ENCODE data around the gene CRIP3. TPM values are rescaled to one million over a fixed set of nuclear protein-coding genes. Genes with fewer than 3 reads are reported as not detected.
A peak's percentile ranks its signal among the peaks of the same experiment; 100 is the strongest.

The CRIP3 gene
- total RNA-seq, 2 experiments from 2014 or later = 2.2 to 2.4 TPM

- ATAC-seq (no peak), DNase-seq (no peak)
- no peaks in the 10 kb centered on the region for H3K9me3 Mint-ChIP-seq
- H3K27me3 Mint-ChIP-seq = peaks cover 3% of the 10 kb centered on the region
- no peak overlapping the region for H3K27ac Mint-ChIP-seq
- H3K4me3 Mint-ChIP-seq = peak overlapping the region; percentile 74
- CTCF ChIA-PET = interaction anchor here (0.8 to 3.4 kb wide), 21 partner anchors 9 to 197 kb away, joined by 3 to 25 read pairs (median 6); partner anchors contain the start of gene SLC22A7
- H3K36me3 Mint-ChIP-seq (ENCODE audit: low read depth) = no peaks in the 10 kb centered on the region
- no peak for TF ChIP-seq CTCF (IDR thresholded peaks at IDR 0.05)
- peaks cover 8% of the 10 kb centered on the region for H3K4me1 Mint-ChIP-seq (ENCODE audit: low read depth)
- POLR2A ChIA-PET = interaction anchor here (0.6 to 1.3 kb wide), 3 partner anchors 11 to 146 kb away, joined by 3 read pairs; partner anchors contain the start of gene DLK2
- intact Hi-C loops (cut with micrococcal nuclease) = no loop called here
These were observed 408 bp upstream of the CRIP3 start for GRCh38 chr6:43308990-43309477.

- Mint-ChIP-seq H3K4me1 (ENCODE audit: low read depth) (peaks cover 8% of the 10 kb centered on the region), H3K9me3 (no peaks in the 10 kb centered on the region), H3K36me3 (ENCODE audit: low read depth) (no peaks in the 10 kb centered on the region), H3K4me3 (no peak overlapping the region), H3K27ac (no peak overlapping the region), H3K27me3 (peaks cover 3% of the 10 kb centered on the region)
- ChIA-PET CTCF (interaction anchor here (1.0 to 3.4 kb wide), 15 partner anchors 10 to 199 kb away, joined by 3 to 25 read pairs (median 7); partner anchors contain the start of gene SLC22A7), POLR2A (interaction anchor here (1.3 kb wide), 1 partner anchor 78 kb away, joined by 3 read pairs; no protein-coding TSS in a partner anchor)
- DNase-seq (no peak), ATAC-seq (no peak)
- intact Hi-C loops (cut with micrococcal nuclease) = no loop called here
- no peak for TF ChIP-seq CTCF (IDR thresholded peaks at IDR 0.05)
These were observed 1.1 kb downstream of the CRIP3 start for GRCh38 chr6:43307451-43308100.

GRCh38 chr6:43306086-43306485 lies 2.5 kb downstream of the CRIP3 start:
- DNase-seq = no peak
- Mint-ChIP-seq H3K27me3 (peaks cover 3% of the 10 kb centered on the region), H3K9me3 (no peaks in the 10 kb centered on the region), H3K36me3 (ENCODE audit: low read depth) (no peaks in the 10 kb centered on the region), H3K27ac (no peak overlapping the region), H3K4me1 (ENCODE audit: low read depth) (peaks cover 8% of the 10 kb centered on the region), H3K4me3 (no peak overlapping the region)
- ATAC-seq = no peak
- CTCF ChIA-PET = interaction anchor here (1.9 kb wide), 1 partner anchor 77 kb away, joined by 7 read pairs; the partner anchor contains the start of gene DNPH1
- TF ChIP-seq CTCF (IDR thresholded peaks at IDR 0.05) = no peak
- intact Hi-C loops (cut with micrococcal nuclease) = no loop called here
- POLR2A ChIA-PET = no interaction called here

GRCh38 chr6:43304882-43305281 lies 3.7 kb downstream of the CRIP3 start:
- H3K27ac Mint-ChIP-seq = no peak overlapping the region
- no peak for DNase-seq
- no peaks in the 10 kb centered on the region for H3K36me3 Mint-ChIP-seq (ENCODE audit: low read depth)
- H3K27me3 Mint-ChIP-seq = peaks cover 3% of the 10 kb centered on the region
- ChIA-PET POLR2A (no interaction called here), CTCF (interaction anchor here (0.9 to 1.9 kb wide), 2 partner anchors 76 to 93 kb away, joined by 3 to 7 read pairs; partner anchors contain the start of gene DNPH1)
- H3K4me1 Mint-ChIP-seq (ENCODE audit: low read depth) = peaks cover 8% of the 10 kb centered on the region
- intact Hi-C loops (cut with micrococcal nuclease) = no loop called here
- H3K9me3 Mint-ChIP-seq = no peaks in the 10 kb centered on the region
- H3K4me3 Mint-ChIP-seq = no peak overlapping the region
- no peak for ATAC-seq
- no peak for TF ChIP-seq CTCF (IDR thresholded peaks at IDR 0.05)

- no peak for ATAC-seq
- CTCF ChIA-PET = interaction anchor here (1.3 kb wide), 1 partner anchor 94 kb away, joined by 3 read pairs; no protein-coding TSS in a partner anchor
- Mint-ChIP-seq H3K27ac (no peak overlapping the region), H3K27me3 (peaks cover 2% of the 10 kb centered on the region), H3K4me3 (no peak overlapping the region), H3K4me1 (ENCODE audit: low read depth) (peaks cover 7% of the 10 kb centered on the region), H3K9me3 (no peaks in the 10 kb centered on the region), H3K36me3 (ENCODE audit: low read depth) (no peaks in the 10 kb centered on the region)
- no peak for TF ChIP-seq CTCF (IDR thresholded peaks at IDR 0.05)
- intact Hi-C loops (cut with micrococcal nuclease) = no loop called here
- POLR2A ChIA-PET = no interaction called here
- DNase-seq = no peak
These were observed 4.3 kb downstream of the CRIP3 start for GRCh38 chr6:43304361-43304760.
